Lower lobe of right lung (tissue), 2 donors: ENCODE measurements around the gene SQSTM1. TPM values are rescaled to one million over a fixed set of nuclear protein-coding genes. Genes with fewer than 3 reads are reported as not detected.

Experiments used
- ATAC-seq, 2 donors: fragments of 200-7000 bp; cut with Tn5 transposase; one replicate each; pipeline ENCODE4 v1.9.1; 2020 to 2022; ENCODE audit warnings: mild to moderate bottlenecking in 2 of 2, moderate library complexity in 2 of 2
- DNase-seq: peaks from one replicate; pipeline ENCODE4 v3.0.0-alpha.2; 2020
- H3K27ac ChIP-seq: fragments of 200-600 bp; one replicate; pipeline ENCODE4 v1.8.0; 2022
- H3K27me3 ChIP-seq: fragments of 200-600 bp; one replicate; pipeline ENCODE4 v1.8.0; 2022; ENCODE audit warnings: low read depth
- H3K36me3 ChIP-seq: fragments of 200-600 bp; one replicate; pipeline ENCODE4 v1.8.0; 2022; ENCODE audit warnings: mild to moderate bottlenecking
- H3K4me1 ChIP-seq: fragments of 200-600 bp; one replicate; pipeline ENCODE4 v1.8.0; 2022
- H3K4me3 ChIP-seq: fragments of 200-600 bp; one replicate; pipeline ENCODE4 v1.8.0; 2022; ENCODE audit warnings: mild to moderate bottlenecking
- H3K9me3 ChIP-seq: fragments of 200-600 bp; one replicate; pipeline ENCODE4 v1.8.0; 2022
- intact Hi-C: fragments of 100-400 bp; cut with DNase I; formaldehyde crosslinking; loops from one replicate; pipeline ENCODE4 v1.11.0; 2022
- long read RNA-seq: library from polyadenylated mRNA; unstranded; transcript quantifications from one replicate; pipeline ENCODE4 v2.0.0, GENCODE V29; 2021
- total RNA-seq: library from RNA; stranded (reverse); fragmentation: NEBNext Ultra II Directional; extraction: Animal tissue kit (Norgen Biotek cat#: 25700); gene quantifications from one replicate; pipeline ENCODE4 v1.2.1, GENCODE V29; 2021
- TF ChIP-seq, protein P1 (sequence below): fragments of 200-600 bp; IDR thresholded peaks from one replicate; pipeline ENCODE4 v1.8.0; 2022; ENCODE audit warnings: antibody characterized with exemption, mild to moderate bottlenecking
- donor health status: DM: no; HTN: yes; CAD: no; lungs with severe emphysema.

Gene SQSTM1
- total RNA-seq = 450 TPM
- long read RNA-seq, transcript SQSTM1-202 (8 exons, 2,986 nt) = major isoform, 444 of 667 reads
- long read RNA-seq, transcript SQSTM1-201 (7 exons, 2,253 nt) = minor isoform, 8 of 667 reads
- long read RNA-seq, partial matches to known transcripts = 68 of 667 reads
- long read RNA-seq, other reads (novel, unspliced or antisense) = 145 of 667 reads

DNA sequence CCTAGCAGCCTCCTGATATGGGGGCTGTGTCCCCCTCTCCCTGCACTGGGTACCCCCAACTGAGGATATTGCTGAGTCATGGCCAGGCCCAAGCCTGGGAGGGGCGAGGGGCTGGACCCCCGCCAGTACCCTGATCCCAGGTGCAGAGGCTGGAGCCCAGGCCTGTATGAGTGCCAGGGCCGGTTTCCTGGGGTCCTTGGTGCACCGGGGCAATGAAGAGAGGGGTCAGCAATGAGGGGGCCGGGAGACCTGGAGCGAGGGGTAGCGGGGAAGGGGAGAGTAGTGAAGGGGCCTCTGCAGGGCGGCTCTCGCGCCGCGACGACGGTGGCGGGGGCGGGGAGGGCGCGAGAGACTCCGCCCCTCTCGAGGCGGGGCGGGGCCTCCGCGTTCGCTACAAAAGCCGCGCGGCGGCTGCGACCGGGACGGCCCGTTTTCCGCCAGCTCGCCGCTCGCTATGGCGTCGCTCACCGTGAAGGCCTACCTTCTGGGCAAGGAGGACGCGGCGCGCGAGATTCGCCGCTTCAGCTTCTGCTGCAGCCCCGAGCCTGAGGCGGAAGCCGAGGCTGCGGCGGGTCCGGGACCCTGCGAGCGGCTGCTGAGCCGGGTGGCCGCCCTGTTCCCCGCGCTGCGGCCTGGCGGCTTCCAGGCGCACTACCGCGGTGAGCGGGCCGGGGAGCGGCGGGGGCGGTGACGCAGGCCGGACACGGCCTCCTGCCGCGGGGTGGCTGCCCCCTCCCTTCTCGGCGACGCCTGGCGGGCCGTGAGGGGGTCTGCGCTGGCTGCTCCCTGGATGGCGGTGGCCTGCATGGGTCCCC is at the start of gene SQSTM1:
SQSTM1 (plus strand) TSS at position 423 of the 815 bp plus-strand sequence; CDS start at position 455, 32 bp downstream.
- Histone ChIP-seq H3K4me1 (peaks cover 78% of the 10 kb centered on the region), H3K36me3 (peaks cover 38% of the 10 kb centered on the region), H3K9me3 (no peaks in the 10 kb centered on the region), H3K27ac (peak within 1 kb of the TSS; percentile 100), H3K4me3 (peak within 1 kb of the TSS; percentile 97), H3K27me3 (no peaks in the 10 kb centered on the region)
- peak; percentile 78 to 85 for ATAC-seq
- intact Hi-C loops = no loop called here
- peak; percentile 88 for DNase-seq
- TF ChIP-seq, protein P1, sequence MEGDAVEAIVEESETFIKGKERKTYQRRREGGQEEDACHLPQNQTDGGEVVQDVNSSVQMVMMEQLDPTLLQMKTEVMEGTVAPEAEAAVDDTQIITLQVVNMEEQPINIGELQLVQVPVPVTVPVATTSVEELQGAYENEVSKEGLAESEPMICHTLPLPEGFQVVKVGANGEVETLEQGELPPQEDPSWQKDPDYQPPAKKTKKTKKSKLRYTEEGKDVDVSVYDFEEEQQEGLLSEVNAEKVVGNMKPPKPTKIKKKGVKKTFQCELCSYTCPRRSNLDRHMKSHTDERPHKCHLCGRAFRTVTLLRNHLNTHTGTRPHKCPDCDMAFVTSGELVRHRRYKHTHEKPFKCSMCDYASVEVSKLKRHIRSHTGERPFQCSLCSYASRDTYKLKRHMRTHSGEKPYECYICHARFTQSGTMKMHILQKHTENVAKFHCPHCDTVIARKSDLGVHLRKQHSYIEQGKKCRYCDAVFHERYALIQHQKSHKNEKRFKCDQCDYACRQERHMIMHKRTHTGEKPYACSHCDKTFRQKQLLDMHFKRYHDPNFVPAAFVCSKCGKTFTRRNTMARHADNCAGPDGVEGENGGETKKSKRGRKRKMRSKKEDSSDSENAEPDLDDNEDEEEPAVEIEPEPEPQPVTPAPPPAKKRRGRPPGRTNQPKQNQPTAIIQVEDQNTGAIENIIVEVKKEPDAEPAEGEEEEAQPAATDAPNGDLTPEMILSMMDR = peak; percentile 23

DNA sequence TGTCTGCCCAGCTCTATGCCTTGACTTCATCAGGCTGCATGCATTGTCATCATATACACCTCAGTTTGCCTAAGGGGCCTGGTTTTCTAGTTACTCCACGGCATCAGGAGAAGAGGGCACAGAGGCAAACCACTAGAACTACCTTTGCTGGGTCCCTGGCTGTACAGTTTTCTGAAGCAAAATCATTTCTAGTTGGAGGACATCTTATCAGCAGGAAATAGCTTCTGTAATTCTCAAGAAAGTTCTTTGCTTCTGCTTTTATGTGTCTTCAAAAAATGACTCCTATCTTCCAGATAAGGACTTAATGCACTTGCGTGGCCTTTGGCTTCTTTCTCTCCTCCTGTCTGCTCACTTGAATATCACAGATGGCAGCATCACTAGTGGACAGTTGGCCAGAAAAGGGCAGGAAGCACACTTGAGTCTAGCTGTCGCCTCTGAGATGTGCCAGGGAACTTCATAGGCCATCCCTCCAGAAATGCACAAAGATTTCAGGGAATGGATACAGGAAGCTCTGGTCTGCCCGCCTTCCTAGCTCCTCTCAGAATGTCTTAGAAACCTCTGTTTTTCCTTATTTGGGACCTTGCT is 49.3 kb upstream of the SQSTM1 start:
- no peaks in the 10 kb centered on the region for H3K27me3 ChIP-seq
- peaks cover 18% of the 10 kb centered on the region for H3K4me1 ChIP-seq
- no peaks in the 10 kb centered on the region for H3K9me3 ChIP-seq
- no peak overlapping the region for H3K27ac ChIP-seq
- intact Hi-C loops = no loop called here
- DNase-seq = no peak
- no peak for ATAC-seq
- H3K4me3 ChIP-seq = no peak overlapping the region
- H3K36me3 ChIP-seq = peaks cover 98% of the 10 kb centered on the region
- TF ChIP-seq, protein P1 = no peak

DNA sequence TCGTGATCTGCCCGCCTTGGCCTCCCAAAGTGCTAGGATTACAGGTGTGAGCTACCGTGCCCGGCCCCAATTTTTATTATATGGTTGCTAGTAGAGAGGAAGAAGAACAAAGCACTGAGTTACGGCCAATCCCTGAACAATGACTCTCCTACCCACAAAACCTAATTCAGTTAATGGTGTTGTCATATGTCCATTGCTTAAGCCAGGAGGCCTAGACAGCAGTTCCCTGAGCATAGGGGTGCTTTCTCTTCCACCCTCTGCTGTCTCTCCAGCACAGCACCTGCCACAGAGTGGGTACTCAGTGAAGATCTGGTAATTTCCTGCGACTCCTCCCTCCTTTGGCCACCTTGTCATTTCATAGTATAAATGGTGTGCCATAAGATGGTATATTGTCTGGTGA is 48.4 kb upstream of the SQSTM1 start:
- ATAC-seq (no peak), DNase-seq (no peak)
- TF ChIP-seq, protein P1 = no peak
- Histone ChIP-seq H3K4me1 (peaks cover 17% of the 10 kb centered on the region), H3K36me3 (peaks cover 97% of the 10 kb centered on the region), H3K9me3 (no peaks in the 10 kb centered on the region), H3K27ac (no peak overlapping the region), H3K27me3 (no peaks in the 10 kb centered on the region), H3K4me3 (no peak overlapping the region)
- intact Hi-C loops = no loop called here

DNA sequence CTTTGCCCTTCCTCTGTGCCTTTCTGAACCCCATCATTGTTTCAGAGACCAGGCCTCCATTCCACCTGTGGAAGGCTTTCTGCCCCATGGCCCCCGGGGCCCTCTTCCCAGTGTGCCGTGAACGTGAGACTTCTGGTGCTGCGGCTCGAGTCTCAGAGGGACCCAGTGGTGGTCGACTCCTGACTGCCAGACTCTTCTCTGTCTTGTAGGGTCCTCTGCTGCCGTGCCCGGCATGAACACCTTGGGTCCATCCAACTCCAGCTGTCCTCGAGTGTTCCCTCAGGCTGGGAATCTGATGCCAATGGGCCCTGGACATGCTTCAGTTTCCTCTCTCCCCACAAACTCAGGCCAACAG is 47.0 kb upstream of the SQSTM1 start:
- DNase-seq (no peak), ATAC-seq (no peak)
- TF ChIP-seq, protein P1 = no peak
- Histone ChIP-seq H3K9me3 (no peaks in the 10 kb centered on the region), H3K4me1 (peaks cover 17% of the 10 kb centered on the region), H3K27me3 (no peaks in the 10 kb centered on the region), H3K36me3 (peaks cover 99% of the 10 kb centered on the region), H3K27ac (no peak overlapping the region), H3K4me3 (no peak overlapping the region)
- intact Hi-C loops = no loop called here

DNA sequence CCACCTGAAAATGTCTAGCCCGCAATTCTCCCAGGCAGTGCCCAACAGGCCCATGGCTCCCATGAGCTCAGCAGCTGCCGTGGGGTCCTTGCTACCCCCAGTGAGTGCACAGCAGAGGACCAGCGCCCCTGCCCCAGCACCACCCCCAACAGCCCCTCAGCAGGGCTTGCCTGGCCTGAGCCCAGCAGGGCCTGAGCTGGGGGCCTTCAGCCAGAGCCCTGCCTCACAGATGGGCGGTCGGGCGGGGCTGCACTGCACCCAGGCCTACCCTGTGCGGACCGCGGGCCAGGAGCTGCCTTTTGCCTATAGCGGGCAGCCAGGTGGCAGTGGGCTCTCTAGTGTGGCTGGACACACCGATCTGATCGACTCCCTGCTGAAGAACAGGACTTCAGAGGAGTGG is 46.3 kb upstream of the SQSTM1 start:
- DNase-seq (no peak), ATAC-seq (peak in 1 of 2 donors; percentile 24)
- no peaks in the 10 kb centered on the region for H3K27me3 ChIP-seq
- H3K36me3 ChIP-seq = peaks cover 96% of the 10 kb centered on the region
- no peaks in the 10 kb centered on the region for H3K9me3 ChIP-seq
- no peak overlapping the region for H3K4me3 ChIP-seq
- TF ChIP-seq, protein P1 = no peak
- intact Hi-C loops = no loop called here
- no peak overlapping the region for H3K27ac ChIP-seq
- H3K4me1 ChIP-seq = peaks cover 10% of the 10 kb centered on the region
